Measurements from ENCODE around the gene ARMC2. TPM values are rescaled to one million over a fixed set of nuclear protein-coding genes. Genes with fewer than 3 reads are reported as not detected.

The ARMC2 gene
- total and polyA plus RNA-seq, 2 of the 8 experiments (the other 6 are each of a cell fraction or from before 2014, with no cell fraction given): 1.6 to 4.4 TPM

DNA sequence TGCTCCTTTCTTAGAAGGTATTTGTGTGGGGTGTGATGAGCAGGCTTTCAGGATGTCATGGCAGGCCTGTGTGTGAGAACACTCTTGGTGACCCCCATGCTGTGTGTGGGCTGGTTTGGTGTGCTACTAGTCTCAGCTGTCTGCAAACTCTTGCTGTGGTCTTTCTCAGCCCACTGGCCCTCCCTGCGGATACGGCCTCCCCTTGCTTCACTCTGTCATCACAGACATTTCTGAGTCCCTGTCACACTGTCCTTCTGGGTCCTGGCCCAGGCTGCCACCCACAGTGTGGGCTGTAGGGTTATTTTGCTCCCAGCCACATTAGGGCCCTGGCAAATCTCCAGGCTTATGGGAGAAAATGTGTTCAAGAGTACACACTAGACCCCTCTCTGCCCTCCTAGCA is 39.0 kb upstream of the ARMC2 start:
- H3K23me2 ChIP-seq (ENCODE audit: low read depth, low read length): no peaks in the 10 kb centered on the region
- WGBS, 2 experiments (ENCODE audit: extremely low coverage in 1 of 2, insufficient coverage in 1 of 2, insufficient read length in 1 of 2, insufficient replicate concordance in 2 of 2, low coverage in 1 of 2, low lambda C conversion rate in 2 of 2, missing lambda C conversion rate in 1 of 2): 81% methylated on average over 2 of the region's 2 CpGs; no CpG with 5 or more reads in 1 of the 2 experiments
- H3K4ac ChIP-seq (replicated peaks; ENCODE audit: insufficient read length, low read depth, low read length): no peak overlapping the region
- H4K8ac ChIP-seq (ENCODE audit: extremely low read depth, insufficient read depth, low read length): no peak overlapping the region
- H2BK20ac ChIP-seq (ENCODE audit: low read length): no peak overlapping the region
- no peaks in the 10 kb centered on the region for H3K27me3 ChIP-seq (replicated peaks in 1 of 4; ENCODE audit: control insufficient read depth in 3 of 4, extremely low read depth in 1 of 4, insufficient read depth in 3 of 4, low read length in 3 of 4)
- DNase-seq (ENCODE audit: low read depth in 1 of 2, low spot score in 2 of 2) (no peak), FAIRE-seq (no peak)
- H4K91ac ChIP-seq (replicated peaks; ENCODE audit: insufficient read length, low read length): no peak overlapping the region
- no peaks in the 10 kb centered on the region for H3K79me1 ChIP-seq (ENCODE audit: low read depth, low read length)
- H3K14ac ChIP-seq (ENCODE audit: insufficient read length): no peak overlapping the region
- no peaks in the 10 kb centered on the region for H3K9me3 ChIP-seq (ENCODE audit: insufficient read depth in 2 of 2, low read depth in 1 of 2, low read length in 1 of 2)
- no peak overlapping the region for H3K56ac ChIP-seq (replicated peaks; ENCODE audit: insufficient read length, low read depth, low read length)
- no peaks in the 10 kb centered on the region for H3K36me3 ChIP-seq (ENCODE audit: control insufficient read depth in 2 of 4, insufficient read depth in 4 of 4, low read length in 3 of 4)
- H3K18ac ChIP-seq (ENCODE audit: extremely low read depth, low read length): no peak overlapping the region
- no peak overlapping the region for H3K9ac ChIP-seq (replicated peaks in 1 of 4; ENCODE audit: extremely low read depth in 1 of 4, low read depth in 3 of 4, low read length in 3 of 4)
- H2BK12ac ChIP-seq (ENCODE audit: low read depth, low read length): no peak overlapping the region
- H3K23ac ChIP-seq (ENCODE audit: insufficient read length): no peak overlapping the region
- H2BK15ac ChIP-seq (ENCODE audit: low read length): no peak overlapping the region
- H3K27ac ChIP-seq (ENCODE audit: low read depth, low read length): no peak overlapping the region
- H2AK5ac ChIP-seq (ENCODE audit: low read depth, low read length): no peak overlapping the region
- no peak overlapping the region for H3K4me3 ChIP-seq (ENCODE audit: extremely low read depth in 1 of 4, insufficient read depth in 2 of 4, low read depth in 3 of 4, low read length in 4 of 4)
- no peaks in the 10 kb centered on the region for H3K4me1 ChIP-seq (replicated peaks in 1 of 4; ENCODE audit: control insufficient read depth in 3 of 4, insufficient read depth in 4 of 4, low read length in 3 of 4)
- CTCF ChIA-PET (ENCODE audit: partially characterized antibody): no interaction called here
- no peak overlapping the region for H3K4me2 ChIP-seq (ENCODE audit: insufficient read depth in 1 of 2, low read depth in 2 of 2, low read length in 2 of 2)
- H4K20me1 ChIP-seq (replicated peaks in 1 of 2; ENCODE audit: control insufficient read depth in 1 of 2, insufficient read depth in 2 of 2, low read length in 2 of 2): no peaks in the 10 kb centered on the region
- no peak overlapping the region for H2BK5ac ChIP-seq (ENCODE audit: low read depth, low read length)
- H2AFZ ChIP-seq (ENCODE audit: low read length): no peak overlapping the region
- H3K79me2 ChIP-seq (ENCODE audit: control insufficient read depth in 1 of 2, insufficient read depth in 2 of 2, low read length in 2 of 2): no peaks in the 10 kb centered on the region
- H2BK120ac ChIP-seq (replicated peaks; ENCODE audit: low read depth, low read length): no peak overlapping the region
- no peak overlapping the region for H4K5ac ChIP-seq (ENCODE audit: insufficient read length, low read depth, low read length)
- POLR2A ChIA-PET (ENCODE audit: partially characterized antibody): no interaction called here
- TF ChIP-seq SIN3A (conservative IDR thresholded peaks at IDR 0.05 in 1 of 2, IDR thresholded peaks at IDR 0.05 in 1 of 2; ENCODE audit: low read depth in 1 of 2, low read length in 2 of 2) (no peak), YY1 (IDR thresholded peaks at IDR 0.05; ENCODE audit: low read depth, low read length) (no peak), SUZ12 (IDR thresholded peaks at IDR 0.05; ENCODE audit: low read length) (no peak), RXRA (IDR thresholded peaks at IDR 0.05; ENCODE audit: insufficient read depth, low read depth, low read length) (no peak), SP4 (IDR thresholded peaks at IDR 0.05; ENCODE audit: low read length) (no peak), PHF8 (conservative IDR thresholded peaks at IDR 0.05; ENCODE audit: low read depth, low read length) (no peak), RAD21 (IDR thresholded peaks at IDR 0.05 in 1 of 2, conservative IDR thresholded peaks at IDR 0.05 in 1 of 2; ENCODE audit: low read depth in 2 of 2, low read length in 2 of 2) (no peak), BCL11A (IDR thresholded peaks at IDR 0.05; ENCODE audit: low read depth in 2 of 2, low read length in 2 of 2) (no peak), KDM5A (IDR thresholded peaks at IDR 0.05; ENCODE audit: low read length) (no peak), RBBP5 (IDR thresholded peaks at IDR 0.05; ENCODE audit: borderline replicate concordance, low read depth, low read length) (no peak), HDAC2 (IDR thresholded peaks at IDR 0.05; ENCODE audit: borderline replicate concordance in 1 of 2, low read depth in 2 of 2, low read length in 2 of 2) (no peak), CHD1 (IDR thresholded peaks at IDR 0.05; ENCODE audit: low read depth, low read length) (no peak), GABPA (IDR thresholded peaks at IDR 0.05; ENCODE audit: borderline replicate concordance, insufficient read depth, low read length) (no peak), CEBPB (IDR thresholded peaks at IDR 0.05; ENCODE audit: low read depth, low read length) (no peak), POLR2A (IDR thresholded peaks at IDR 0.05; ENCODE audit: control extremely low read depth in 1 of 2, low read depth in 2 of 2, low read length in 2 of 2) (no peak)

Data from H1 (cell line).